D721Med (cell line): ENCODE results near the gene PHGDH.

ENCODE experiments used
- DNase-seq: peaks from one replicate; pipeline ENCODE4 v3.0.0; 2011; ENCODE audit warnings: low spot score; ENCODE audit not compliant: insufficient read length
- FAIRE-seq: peaks from 2 replicates; lab custom pipeline; 2011; peaks lifted over from hg19 to GRCh38; lab: Jason Lieb, UNC
- TF ChIP-seq, protein P1 (sequence below): IDR thresholded peaks from 2 replicates; pipeline ENCODE4 v1.5.1; 2012; ENCODE audit warnings: mild to moderate bottlenecking, control low read depth; ENCODE audit not compliant: insufficient read depth; ENCODE audit errors: missing control alignments

The PHGDH gene

DNA sequence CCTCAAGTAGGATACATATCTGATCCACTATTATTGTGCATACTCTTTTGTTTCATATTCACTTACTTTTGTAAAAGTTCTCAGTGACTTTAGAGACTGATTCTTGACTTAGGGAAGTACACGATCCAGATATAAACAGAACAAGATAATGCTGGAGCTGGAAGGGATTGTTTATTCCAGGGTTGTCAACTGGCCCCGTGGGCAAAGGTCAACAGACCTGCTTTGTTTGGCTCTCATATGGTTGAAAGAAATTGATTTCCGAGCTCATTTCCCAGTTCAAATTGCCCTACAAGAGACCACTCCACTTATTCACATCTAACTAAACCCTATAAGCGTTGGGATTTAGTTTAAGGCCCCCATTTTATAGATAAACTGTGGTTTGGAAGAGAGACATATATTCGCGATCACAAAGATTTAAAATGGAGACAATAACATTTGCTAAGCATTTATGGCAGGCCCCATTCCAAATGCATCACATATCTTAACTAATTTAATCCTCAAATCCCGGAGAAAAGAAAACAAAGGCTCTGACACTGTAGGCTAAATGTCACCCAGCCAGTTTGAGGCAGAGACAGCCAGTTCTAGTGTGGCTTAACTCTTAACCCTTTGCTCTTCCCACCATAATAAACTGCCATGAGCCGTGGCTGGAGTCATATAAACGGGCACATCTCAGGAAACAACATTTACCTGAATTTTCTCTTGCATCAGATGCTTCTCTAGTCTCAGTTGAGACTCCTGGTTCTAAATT, 78.9 kb downstream of the PHGDH start:
- DNase-seq (no peak), FAIRE-seq (no peak)
- TF ChIP-seq, protein P1, sequence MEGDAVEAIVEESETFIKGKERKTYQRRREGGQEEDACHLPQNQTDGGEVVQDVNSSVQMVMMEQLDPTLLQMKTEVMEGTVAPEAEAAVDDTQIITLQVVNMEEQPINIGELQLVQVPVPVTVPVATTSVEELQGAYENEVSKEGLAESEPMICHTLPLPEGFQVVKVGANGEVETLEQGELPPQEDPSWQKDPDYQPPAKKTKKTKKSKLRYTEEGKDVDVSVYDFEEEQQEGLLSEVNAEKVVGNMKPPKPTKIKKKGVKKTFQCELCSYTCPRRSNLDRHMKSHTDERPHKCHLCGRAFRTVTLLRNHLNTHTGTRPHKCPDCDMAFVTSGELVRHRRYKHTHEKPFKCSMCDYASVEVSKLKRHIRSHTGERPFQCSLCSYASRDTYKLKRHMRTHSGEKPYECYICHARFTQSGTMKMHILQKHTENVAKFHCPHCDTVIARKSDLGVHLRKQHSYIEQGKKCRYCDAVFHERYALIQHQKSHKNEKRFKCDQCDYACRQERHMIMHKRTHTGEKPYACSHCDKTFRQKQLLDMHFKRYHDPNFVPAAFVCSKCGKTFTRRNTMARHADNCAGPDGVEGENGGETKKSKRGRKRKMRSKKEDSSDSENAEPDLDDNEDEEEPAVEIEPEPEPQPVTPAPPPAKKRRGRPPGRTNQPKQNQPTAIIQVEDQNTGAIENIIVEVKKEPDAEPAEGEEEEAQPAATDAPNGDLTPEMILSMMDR = no peak

DNA sequence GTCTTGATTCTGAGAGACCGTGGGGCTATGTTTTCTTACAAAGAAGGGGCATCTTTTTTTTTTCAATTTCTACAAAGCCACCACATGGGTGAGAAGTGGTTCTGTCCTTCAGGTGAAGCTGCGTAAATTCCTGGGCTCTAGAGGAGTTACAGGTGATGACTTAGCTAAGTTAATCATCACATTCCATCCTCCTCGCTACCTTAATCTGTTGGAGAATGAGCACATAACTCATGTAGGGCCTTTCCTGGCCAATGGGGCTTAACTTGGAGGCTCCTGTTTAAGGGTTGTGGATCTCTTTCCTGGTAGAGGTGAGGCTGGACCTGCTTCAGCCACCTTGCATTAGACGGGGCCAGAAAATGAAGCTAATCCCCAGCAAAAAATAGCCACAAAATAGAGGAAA, 79.6 kb downstream of the PHGDH start:
- no peak for DNase-seq
- no peak for FAIRE-seq
- TF ChIP-seq, protein P1 = no peak
